Measurements from ENCODE around the gene IRS1.

Gene IRS1

DNA sequence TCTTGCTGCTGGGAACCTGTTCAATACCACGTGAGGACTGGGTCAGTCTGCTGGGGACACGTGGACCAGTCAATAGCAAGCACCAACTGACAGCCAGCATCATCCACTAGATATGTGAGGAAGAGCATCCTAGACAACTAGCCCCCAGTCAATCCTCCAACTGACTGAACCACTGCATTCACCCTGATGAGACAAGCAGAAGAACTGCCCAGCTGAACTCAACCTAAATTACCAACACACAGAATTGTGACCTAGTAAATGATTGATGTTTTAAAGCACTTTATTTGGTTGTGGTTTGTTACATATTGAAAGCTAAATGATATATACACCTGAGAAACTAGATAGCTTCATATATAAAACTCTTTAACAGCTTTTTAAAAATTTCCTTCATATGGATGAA is 15.7 kb downstream of the IRS1 start:
- H2AFZ ChIP-seq (ENCODE audit: low read depth, low read length, severe bottlenecking), result no peak overlapping the region
- TF ChIP-seq EZH2phosphoT487 (conservative IDR thresholded peaks at IDR 0.05; ENCODE audit: low read length), result no peak
- TF ChIP-seq, protein P1, sequence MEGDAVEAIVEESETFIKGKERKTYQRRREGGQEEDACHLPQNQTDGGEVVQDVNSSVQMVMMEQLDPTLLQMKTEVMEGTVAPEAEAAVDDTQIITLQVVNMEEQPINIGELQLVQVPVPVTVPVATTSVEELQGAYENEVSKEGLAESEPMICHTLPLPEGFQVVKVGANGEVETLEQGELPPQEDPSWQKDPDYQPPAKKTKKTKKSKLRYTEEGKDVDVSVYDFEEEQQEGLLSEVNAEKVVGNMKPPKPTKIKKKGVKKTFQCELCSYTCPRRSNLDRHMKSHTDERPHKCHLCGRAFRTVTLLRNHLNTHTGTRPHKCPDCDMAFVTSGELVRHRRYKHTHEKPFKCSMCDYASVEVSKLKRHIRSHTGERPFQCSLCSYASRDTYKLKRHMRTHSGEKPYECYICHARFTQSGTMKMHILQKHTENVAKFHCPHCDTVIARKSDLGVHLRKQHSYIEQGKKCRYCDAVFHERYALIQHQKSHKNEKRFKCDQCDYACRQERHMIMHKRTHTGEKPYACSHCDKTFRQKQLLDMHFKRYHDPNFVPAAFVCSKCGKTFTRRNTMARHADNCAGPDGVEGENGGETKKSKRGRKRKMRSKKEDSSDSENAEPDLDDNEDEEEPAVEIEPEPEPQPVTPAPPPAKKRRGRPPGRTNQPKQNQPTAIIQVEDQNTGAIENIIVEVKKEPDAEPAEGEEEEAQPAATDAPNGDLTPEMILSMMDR (IDR thresholded peaks at IDR 0.05; ENCODE audit: insufficient read depth, low read length, poor library complexity, severe bottlenecking), result no peak
- no peak overlapping the region for H3K27ac ChIP-seq (ENCODE audit: low read depth, low read length)
- H3F3A ChIP-seq (ENCODE audit: insufficient read depth), result 0 out of 2 replicates have a peak, but pooled peaks cover 3% of the 10 kb centered on the region
- no peaks in the 10 kb centered on the region for H3K27me3 ChIP-seq (ENCODE audit: low read length)
- no peaks in the 10 kb centered on the region for H3K9me3 ChIP-seq (ENCODE audit: insufficient read depth, low read length)
- no peaks in the 10 kb centered on the region for H3K79me2 ChIP-seq (ENCODE audit: insufficient read depth, low read length)
- no peak overlapping the region for H3K9ac ChIP-seq (ENCODE audit: low read length)
- no peak overlapping the region for H3K4me3 ChIP-seq (ENCODE audit: insufficient read depth, low read length, poor library complexity, severe bottlenecking)
- H3K36me3 ChIP-seq (ENCODE audit: low read length), result peaks cover 3% of the 10 kb centered on the region; the same call in 1 of the 2 replicates
- H4K20me1 ChIP-seq (ENCODE audit: low read depth, low read length), result no peaks in the 10 kb centered on the region
- H3K4me2 ChIP-seq (ENCODE audit: low read depth, low read length, poor library complexity, severe bottlenecking), result no peak overlapping the region
- no peaks in the 10 kb centered on the region for H3K9me2 ChIP-seq (replicated peaks; ENCODE audit: insufficient read depth, low read length)

DNA sequence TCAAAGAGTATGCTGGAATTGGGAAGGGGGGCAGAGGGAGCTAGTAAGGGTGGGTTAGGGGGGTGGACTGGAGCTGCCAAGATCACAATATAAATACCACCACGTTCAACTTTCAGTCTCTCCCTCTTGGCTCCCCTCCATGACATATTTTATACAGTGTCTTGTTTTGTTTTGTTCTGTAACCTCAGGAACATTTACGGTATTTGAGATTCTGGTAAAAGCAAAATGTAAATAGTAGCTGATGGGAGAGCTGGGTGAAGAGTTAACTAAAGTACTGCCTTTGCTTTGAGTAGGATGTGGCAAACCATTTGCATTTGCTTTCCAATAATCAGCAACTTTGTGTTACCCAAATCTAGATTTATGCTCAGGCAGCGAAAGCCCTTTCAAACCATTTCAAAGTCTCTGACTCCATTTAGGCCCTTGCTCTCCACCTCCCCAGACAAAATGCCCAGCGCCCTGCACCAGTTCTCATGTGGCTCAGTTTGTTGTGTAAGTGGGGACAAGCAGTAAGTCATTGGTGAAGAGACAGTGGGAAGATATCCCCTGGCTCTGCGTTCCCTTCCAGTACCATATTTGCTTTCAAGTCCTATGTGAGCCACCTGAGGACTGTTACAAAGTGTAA is 17.4 kb downstream of the IRS1 start:
- H3K79me2 ChIP-seq (ENCODE audit: insufficient read depth, low read length), result no peaks in the 10 kb centered on the region
- no peaks in the 10 kb centered on the region for H3K9me2 ChIP-seq (replicated peaks; ENCODE audit: insufficient read depth, low read length)
- H2AFZ ChIP-seq (ENCODE audit: low read depth, low read length, severe bottlenecking), result no peak overlapping the region
- H3K9me3 ChIP-seq (ENCODE audit: insufficient read depth, low read length), result no peaks in the 10 kb centered on the region
- TF ChIP-seq, protein P1 (IDR thresholded peaks at IDR 0.05; ENCODE audit: insufficient read depth, low read length, poor library complexity, severe bottlenecking), result no peak
- no peak for TF ChIP-seq EZH2phosphoT487 (conservative IDR thresholded peaks at IDR 0.05; ENCODE audit: low read length)
- H3K4me2 ChIP-seq (ENCODE audit: low read depth, low read length, poor library complexity, severe bottlenecking), result no peak overlapping the region
- H3K4me3 ChIP-seq (ENCODE audit: insufficient read depth, low read length, poor library complexity, severe bottlenecking), result no peak overlapping the region
- peaks cover 3% of the 10 kb centered on the region; the same call in 1 of the 2 replicates for H3K36me3 ChIP-seq (ENCODE audit: low read length)
- H4K20me1 ChIP-seq (ENCODE audit: low read depth, low read length), result no peaks in the 10 kb centered on the region
- H3F3A ChIP-seq (ENCODE audit: insufficient read depth), result no peaks in the 10 kb centered on the region
- no peaks in the 10 kb centered on the region for H3K27me3 ChIP-seq (ENCODE audit: low read length)
- H3K9ac ChIP-seq (ENCODE audit: low read length), result no peak overlapping the region
- H3K27ac ChIP-seq (ENCODE audit: low read depth, low read length), result no peak overlapping the region

DNA sequence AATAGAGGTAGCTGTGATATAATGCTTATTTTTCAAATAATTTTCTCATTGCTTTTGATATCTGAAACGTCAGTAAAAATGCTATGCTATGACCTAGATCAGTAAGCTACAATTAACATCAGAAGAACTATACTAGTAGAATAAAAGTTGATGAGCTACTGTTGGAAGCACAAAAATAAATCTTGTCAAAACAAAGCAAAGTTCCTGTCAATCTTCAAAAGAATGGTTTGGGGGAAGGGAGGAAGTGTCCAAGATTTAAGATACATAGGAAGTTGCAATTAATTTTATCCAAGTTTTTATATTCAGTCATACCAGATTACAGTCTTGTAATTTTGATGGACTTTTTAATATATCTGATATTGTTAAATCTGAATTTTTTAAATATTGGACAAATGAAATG is 19.2 kb downstream of the IRS1 start:
- no peaks in the 10 kb centered on the region for H4K20me1 ChIP-seq (ENCODE audit: low read depth, low read length)
- no peaks in the 10 kb centered on the region for H3K9me2 ChIP-seq (replicated peaks; ENCODE audit: insufficient read depth, low read length)
- TF ChIP-seq, protein P1 (IDR thresholded peaks at IDR 0.05; ENCODE audit: insufficient read depth, low read length, poor library complexity, severe bottlenecking), result no peak
- no peak overlapping the region for H3K27ac ChIP-seq (ENCODE audit: low read depth, low read length)
- H2AFZ ChIP-seq (ENCODE audit: low read depth, low read length, severe bottlenecking), result no peak overlapping the region
- peaks cover 3% of the 10 kb centered on the region; the same call in 1 of the 2 replicates for H3K36me3 ChIP-seq (ENCODE audit: low read length)
- no peak overlapping the region for H3K4me2 ChIP-seq (ENCODE audit: low read depth, low read length, poor library complexity, severe bottlenecking)
- no peak overlapping the region for H3K4me3 ChIP-seq (ENCODE audit: insufficient read depth, low read length, poor library complexity, severe bottlenecking)
- H3K79me2 ChIP-seq (ENCODE audit: insufficient read depth, low read length), result no peaks in the 10 kb centered on the region
- H3K9me3 ChIP-seq (ENCODE audit: insufficient read depth, low read length), result no peaks in the 10 kb centered on the region
- no peaks in the 10 kb centered on the region for H3K27me3 ChIP-seq (ENCODE audit: low read length)
- H3K9ac ChIP-seq (ENCODE audit: low read length), result no peak overlapping the region
- H3F3A ChIP-seq (ENCODE audit: insufficient read depth), result no peaks in the 10 kb centered on the region

All from SU-DHL-6 (cell line).